HG03460 (cell line): ENCODE measurements around the gene ATG16L1.
A peak's percentile ranks its signal among the peaks of the same experiment; 100 is the strongest.

ENCODE experiments used
- ATAC-seq: cut with Tn5 transposase; IDR thresholded peaks from one replicate; pipeline ENCODE4 v1.9.1; 2021; ENCODE audit not compliant: unreplicated experiment

The ATG16L1 gene

DNA sequence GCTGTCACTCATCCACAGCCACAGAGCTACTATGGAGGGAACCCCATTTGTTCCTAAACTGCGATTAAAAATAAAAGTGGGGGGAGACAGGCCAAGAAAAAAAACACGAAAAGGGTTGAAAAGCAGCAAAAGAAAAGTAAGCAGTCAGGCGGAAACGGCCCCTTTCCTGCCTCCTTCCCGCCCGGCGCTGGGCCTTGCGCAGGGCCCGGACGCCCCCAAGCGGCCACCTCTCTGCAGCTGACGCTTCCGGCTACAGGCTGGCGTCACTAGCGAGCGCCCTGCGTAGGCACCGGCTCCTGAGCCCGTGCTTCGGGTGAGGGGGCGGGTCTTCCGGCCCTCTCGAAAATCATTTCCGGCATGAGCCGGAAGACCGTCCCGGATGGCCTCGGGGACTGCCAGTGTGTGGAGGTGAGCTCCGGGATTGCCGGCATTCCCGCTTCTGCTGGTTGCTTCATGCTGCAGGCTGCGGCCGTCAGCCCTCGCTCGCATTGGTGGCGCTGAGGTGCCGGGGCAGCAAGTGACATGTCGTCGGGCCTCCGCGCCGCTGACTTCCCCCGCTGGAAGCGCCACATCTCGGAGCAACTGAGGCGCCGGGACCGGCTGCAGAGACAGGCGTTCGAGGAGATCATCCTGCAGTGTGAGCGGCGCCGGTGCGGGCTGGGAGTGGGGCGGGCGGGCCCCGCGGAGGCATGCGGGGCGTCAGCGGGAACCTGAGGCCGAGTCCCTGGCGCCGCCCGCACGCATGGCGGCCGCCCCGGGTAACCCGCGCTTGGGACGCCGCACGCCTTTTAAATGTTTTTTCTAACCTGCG lies at the start of gene ATG16L1:
TSS of gene ATG16L1 (plus strand) at position 368 of the 811 bp plus-strand sequence. CDS start at position 523, 155 bp downstream.
- peak; percentile 97 for ATAC-seq

DNA sequence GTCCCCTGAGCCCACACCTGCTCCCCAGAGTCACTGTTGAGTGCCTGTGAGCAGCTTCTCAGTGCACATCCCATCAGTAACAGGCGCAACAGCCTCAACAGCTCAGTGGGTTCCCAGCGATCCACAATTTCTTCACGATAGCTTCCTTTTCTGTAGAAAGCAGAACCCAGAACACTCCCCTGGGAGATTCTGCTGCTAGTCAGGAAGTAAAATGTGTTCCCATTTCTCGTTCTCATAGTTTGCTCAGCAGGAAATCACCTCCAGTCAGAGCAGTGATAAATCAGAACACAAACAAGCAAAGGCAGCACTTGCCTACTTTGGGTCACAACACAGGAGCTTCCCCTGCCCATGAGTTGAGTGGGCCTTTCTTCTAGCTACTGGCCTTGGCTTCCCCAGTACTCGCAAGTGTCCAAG lies 48.9 kb upstream of the ATG16L1 start:
- ATAC-seq: no peak

DNA sequence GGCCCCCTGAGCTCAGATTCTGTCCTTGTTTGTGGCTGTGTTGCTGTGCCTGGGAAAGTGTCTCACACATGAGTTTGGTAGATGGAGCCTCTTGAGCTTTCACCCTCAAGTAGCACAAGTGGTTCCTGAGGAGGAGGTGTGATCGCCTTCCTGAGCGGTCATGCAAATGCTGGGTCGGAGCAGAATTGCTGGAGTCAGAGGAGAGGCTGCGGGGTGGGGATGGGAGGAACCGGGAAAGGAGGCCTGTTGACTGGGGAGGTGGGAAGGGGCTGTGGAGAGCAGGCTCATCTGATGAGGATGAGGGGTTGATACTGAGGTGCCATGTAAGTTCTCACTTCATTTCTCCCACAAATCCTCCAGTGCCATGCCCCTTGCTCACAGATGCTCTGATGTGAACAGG lies 48.4 kb upstream of the ATG16L1 start:
- no peak for ATAC-seq

DNA sequence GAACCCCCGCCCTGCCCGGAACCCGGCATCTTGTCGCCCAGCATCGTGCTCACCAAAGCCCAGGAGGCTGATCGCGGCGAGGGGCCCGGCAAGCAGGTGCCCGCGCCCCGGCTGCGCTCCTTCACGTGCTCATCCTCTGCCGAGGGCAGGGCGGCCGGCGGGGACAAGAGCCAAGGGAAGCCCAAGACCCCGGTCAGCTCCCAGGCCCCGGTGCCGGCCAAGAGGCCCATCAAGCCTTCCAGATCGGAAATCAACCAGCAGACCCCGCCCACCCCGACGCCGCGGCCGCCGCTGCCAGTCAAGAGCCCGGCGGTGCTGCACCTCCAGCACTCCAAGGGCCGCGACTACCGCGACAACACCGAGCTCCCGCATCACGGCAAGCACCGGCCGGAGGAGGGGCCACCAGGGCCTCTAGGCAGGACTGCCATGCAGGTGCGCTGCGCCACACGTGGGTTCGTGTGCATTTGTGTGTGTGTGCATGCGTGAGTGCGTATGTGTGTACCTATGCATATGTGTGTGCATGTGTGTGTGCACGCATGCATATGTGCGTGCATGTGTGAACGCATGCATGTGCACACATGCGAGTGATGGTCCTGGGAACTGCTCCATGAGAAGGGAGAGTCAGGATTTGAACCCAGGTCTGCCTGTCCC lies 47.1 kb upstream of the ATG16L1 start:
- no peak for ATAC-seq

DNA sequence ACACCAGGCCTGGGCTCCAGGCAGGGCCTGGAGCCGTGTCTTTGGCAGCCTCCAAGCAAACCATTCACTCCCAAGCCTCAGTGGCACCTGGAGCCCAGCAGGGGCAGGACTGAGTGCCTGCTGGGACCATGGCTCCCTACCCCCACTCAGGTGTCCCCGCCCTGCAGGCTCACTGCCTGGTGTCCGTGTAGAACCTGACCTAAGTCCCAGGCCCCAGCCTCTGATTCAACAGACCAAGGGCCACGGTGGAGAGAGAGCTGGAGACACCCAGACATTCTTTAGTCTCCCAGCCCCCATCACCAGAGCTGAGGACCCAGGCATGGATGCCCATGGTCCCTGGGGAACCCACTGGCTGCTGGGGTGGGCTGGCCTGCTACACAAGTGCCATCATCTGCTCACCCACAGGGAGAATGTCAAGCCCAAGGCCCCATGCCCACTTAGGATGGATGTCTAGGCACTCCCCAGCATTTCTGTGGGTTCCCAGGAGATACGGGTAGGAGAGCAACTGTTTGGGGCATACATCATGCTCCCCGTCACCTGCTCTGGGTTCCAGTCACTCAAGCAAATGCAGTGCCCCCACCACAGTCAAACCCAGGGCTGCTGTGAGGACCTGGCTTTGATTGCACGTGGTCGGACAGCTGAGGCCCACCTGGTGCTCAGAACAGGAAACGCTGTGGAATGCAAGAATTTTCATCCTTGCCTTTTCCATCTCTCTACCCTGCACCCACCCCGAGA lies 42.9 kb upstream of the ATG16L1 start:
- no peak for ATAC-seq

DNA sequence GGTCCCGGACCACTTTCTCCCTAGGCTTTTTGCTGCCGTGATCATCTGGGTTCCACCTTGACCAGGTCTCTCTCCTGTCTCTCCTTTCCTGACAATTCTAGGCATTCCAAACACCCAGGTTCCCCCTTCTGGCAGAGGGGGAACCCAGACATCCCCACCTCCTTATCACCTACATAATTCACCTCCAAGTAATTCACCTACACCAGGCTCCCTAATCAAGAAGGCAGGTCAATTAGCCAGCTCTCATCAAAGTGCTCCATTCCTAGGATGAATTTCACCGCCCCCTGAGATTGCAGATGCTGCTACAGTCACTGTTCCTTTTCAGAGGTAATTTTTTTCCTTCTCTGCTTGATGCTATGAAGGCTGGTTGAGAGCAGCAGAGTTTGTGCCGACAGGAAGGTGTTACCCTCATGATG lies 42.3 kb upstream of the ATG16L1 start:
- ATAC-seq: no peak

DNA sequence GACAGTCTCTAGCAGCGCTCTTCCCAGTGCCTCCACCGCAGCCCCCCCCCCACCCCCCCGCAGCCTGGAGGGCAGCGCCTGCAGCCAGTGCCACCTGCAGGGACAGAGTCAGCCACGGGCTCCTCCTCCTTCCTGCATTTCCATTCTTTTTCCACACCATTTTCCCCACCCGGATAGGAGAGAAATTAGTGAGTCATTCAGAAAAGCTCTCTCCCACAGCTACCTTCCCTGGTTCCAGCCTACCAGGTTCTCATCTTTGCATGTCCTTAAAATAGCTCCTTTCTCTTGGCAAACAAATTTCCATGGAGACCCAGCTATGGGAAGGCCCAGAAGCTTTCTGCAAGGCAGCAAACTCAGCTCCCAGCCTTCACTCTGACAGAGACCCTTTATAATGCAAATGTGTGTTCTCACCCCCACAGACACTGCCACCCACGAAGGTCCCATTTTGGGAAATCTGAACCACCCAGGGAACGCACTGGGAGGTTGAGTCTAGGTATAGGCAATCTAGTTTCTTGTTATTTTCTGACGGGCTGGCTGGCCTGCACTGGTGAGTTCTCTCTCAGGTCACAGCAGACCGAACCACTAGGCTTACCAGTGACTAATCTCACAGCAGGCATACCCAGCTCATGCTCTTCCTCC lies 41.8 kb upstream of the ATG16L1 start:
- no peak for ATAC-seq

DNA sequence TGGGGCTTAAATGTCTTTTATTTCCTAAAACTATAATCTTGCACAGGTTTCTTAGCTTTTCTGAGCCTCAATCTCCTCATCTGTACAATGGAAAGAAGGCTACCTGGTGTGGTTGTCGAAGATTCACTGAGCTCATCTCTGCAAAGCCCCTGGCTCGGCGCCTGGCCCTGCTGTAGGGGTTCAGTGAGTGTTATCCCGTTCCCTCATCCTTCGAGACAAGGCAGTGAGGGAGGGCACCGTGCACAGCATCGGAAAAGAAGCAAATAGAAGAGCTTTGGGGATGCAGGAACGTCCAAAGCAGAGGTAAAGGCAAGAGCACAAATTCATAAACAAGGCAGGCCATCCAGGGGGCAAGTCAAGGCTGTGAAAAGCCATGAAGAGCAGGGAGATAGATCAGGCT lies 41.2 kb upstream of the ATG16L1 start:
- no peak for ATAC-seq

DNA sequence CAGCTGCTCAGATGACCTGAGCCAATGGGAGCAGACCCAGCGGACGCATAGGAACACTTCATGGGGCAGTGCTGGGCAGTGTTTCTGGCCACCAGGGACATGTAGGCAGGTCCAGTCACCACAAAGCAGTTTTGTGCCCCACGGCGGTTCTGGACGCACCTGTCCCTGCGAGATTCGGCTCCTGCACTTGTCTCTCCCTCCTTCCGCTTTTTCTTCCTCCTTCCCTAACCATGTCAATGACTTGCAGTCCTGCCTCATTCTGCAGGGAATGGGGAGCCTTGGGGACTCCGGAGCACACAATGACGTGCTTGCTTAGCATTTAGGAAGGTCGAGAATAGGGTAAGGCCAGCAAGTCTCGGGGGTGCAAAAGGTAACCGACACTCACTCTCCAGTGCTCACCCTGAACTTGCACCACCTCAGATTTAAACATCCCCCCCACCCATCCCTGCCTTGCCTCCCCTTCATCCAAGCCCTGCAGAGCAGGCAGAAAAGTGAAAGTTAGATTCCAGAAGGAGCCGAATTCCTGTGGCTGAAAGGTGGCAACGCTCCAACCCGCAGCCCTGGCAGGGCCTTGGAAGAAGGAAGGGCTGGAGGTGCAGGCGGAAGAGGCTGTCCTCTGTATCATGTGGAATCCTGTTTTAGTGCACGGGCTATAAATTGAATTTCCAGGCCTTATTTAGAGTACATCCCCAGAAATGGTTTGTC lies 40.5 kb upstream of the ATG16L1 start:
- ATAC-seq: no peak

DNA sequence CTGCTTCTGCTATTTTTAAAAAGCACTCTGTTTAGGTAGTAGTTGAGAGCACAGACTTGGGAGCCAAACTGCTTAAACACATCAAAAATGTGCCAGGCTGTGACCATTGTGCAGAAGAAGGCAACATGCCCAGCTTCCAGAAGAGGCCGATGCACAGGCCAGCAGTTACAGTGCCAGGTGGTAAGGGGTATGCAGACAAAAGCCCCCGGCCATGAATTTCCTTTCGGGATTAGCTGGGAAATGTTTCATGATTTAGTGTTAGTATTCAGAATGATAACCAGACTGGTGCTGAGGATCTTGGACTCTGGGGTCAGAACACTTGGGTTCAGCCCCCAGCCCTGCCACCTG lies 40.0 kb upstream of the ATG16L1 start:
- no peak for ATAC-seq

DNA sequence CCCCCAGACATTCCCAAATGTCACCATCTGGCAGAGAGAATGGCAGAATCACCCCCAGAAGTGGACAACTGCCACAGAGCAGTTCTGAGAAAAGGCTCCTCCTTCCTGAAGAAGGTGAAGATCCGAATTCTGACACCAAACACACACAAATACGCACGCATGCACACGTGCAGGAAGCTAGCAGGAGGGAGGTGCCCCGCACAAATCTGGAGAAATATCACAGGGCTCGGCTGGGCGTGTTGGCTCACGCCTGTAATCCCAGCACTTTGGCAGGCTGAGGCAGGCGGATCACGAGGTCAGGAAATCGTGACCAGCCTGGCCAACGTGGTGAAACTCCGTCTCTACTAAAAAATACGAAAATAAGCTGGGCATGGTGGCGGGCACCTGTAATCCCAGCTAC lies 38.5 kb upstream of the ATG16L1 start:
- no peak for ATAC-seq

DNA sequence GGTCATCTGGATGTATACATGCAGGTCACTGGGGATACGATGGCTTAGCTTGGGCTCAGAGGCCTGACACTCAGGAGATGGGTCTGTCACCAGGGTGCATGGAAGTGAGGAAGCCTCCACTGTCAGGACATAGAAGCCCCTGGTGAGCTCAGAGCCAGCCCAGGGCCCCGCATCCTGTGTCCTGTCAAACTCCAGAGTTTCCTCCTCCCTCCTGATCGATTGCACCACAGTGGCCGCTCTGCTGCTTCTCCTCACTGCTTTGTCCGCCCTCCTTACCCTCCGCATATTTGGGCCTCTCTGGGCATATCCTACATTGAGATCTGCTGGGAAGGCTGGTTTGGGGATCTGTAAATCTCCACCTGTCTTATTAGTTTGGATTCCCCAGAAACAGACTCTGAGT lies 37.5 kb upstream of the ATG16L1 start:
- ATAC-seq: no peak

DNA sequence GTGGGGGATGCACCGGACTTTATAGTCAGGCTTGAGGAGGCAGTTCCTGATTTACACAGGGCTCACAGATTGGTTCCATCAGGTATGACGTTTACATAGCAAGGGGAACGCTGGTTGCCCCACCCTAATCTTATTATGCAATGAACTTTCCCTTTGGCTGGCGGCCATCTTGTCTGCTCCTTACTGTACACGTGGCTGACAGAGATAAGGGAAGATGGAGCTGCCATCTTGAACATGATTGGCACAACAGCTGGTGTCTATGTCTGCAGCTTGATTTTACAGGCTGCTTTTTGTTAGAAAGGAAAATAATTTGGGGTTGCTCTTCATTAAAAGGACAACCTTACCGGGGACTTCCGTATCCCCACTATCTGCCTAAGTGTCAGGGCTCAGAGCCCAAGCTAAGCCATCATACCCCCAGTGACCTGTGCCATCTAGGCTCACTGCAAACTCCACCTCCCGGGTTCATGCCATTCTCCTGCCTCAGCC lies 33.5 kb upstream of the ATG16L1 start:
- ATAC-seq: no peak

DNA sequence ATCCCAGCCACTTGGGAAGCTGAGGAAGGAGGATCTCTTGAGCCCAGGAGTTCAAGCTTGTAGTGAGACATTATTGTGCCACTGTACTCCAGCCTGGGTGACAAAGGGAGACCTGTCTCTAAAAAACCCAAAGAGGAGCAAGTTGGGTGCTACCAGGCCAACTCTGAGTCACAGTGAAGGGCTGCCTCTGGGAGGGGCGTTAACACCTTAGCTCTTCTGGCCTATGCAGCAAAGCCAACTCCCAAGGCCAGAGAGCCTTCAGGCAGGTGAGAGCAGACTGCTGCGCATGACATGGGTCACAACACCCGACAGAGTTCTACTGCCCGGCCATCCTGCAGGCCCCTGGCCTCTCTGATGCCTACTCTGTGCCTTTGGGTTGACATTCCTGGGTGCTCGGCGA lies 32.6 kb upstream of the ATG16L1 start:
- no peak for ATAC-seq

DNA sequence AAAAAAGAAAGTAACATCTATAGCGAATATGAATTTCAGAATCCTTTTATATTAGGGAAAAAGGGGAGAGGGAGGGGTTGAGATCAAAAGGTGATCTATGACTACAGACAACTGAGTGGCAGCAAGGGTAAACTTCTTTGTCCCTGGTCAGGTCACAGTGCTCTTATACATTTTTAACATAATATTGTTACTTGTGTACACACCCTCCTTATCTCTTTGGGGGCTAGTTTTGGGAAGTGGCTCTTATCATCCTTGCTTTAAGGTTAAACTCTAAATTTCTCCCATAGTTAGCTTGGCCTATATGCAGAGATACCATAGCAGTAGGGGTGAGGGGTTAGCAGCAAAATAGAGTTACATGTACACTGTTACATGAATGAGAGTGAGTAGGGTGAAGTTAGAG lies 31.6 kb upstream of the ATG16L1 start:
- ATAC-seq: no peak

DNA sequence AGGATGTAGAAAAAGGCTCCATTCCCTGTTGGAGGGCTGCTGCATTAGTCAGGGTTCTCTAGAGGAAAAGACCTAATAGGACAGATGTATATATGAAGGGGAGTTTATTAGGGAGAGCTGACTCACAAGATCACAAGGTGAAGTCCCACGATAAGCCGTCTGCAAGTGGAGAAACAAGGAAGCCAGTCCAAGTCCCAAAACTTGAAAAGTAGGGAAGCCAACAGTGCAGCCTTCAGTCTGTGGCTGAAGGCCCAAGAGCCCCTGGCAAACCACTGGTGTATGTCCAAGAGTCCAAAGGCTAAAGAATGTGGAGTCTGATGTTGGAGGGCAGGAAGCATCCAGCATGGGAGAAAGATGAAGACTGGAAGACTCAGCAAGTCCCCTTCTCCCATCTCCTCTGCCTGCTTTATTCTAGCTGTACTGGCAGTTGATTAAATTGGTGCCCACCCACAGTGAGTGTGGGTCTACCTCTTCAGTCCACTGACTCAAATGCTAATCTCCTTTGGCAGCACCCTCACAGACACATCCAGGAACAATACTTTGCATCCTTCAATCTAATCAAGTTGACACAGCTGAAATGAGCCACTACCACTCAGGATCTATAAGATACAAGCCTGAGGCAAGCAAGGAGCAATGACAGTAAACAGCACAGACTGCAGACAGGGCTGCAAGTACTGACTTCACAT lies 30.0 kb upstream of the ATG16L1 start:
- no peak for ATAC-seq

DNA sequence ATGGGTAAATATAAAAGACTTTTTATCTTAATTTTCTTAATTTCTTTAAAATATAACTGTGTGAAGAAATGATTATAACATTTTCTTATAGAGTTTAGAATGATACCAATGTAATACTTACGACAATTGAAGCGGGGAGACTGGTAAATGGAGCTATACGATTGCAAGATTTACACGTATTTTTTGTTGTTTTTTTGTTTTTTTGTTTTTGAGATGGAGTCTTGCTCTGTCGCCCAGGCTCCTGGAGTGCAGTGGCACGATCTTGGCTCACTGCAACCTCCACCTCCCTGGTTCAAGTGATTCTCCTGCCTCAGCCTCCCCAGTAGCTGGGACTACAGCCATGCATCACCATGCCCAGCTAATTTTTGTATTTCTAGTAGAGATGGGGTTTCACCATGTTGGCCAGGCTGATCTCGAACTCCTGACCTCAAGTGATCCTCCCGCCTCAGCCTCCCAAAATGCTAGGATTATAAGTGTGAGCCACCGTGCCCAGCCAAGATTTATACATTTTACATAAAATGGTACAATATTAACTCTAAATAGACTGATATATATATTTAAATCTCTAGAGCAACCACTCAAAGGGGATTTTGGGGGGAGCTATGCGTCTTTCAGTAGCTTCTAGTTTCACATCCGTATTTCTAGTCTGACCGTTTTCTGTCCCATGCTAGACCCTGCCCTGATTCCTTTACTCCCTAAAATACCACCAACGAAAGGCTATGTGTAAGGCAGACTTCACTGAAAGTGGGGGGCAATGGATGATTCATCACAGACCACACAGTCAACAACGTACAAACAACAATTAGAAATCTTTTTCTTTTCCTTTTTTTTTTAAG lies 28.2 kb upstream of the ATG16L1 start:
- peak; percentile 84 for ATAC-seq

DNA sequence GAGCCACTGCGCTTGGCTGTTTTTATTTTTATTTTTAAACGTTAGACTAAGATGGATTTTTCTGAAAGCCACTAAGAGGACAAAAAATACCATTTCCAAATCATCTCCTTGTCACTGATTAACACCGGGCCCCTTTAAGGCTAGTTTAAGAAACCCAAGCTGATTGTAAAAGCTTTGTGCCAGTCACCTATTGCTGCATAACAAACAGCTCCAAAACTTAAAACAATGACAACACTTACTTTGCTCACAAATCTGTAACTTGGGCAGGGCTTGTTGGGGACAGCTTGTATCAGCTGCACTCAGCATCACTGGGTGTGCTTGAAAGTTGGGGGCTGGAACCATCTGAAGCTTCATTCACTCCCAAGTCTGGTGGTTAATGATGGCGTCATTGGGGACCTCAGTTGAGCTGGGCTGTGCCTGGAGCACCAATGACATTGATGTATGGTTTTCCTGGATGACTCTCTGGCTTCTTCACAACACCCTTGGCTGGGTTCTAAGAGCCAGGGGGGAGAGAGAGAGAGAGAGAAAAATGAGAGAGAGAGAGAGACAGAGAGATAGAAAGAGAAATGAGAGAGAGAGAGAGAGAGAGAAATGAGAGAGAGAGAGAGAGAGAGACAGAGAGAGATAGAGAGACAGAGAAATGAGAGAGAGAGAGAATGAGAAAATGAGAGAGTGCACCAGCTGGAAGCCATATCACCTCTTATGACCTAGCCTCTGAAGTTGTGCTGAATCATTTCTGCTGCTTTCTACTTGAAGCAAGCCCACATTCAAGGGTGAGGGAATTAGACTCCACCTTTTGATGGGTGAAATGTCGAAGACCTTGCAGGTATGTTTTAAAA lies 26.0 kb upstream of the ATG16L1 start:
- ATAC-seq: no peak
